Pons (tissue), 1 donor: ENCODE measurements around the gene PRRT3.

Experiments
- DNase-seq: peaks from one replicate; pipeline ENCODE4 v3.0.0-alpha.2; 2016; ENCODE audit warnings: low spot score

The PRRT3 gene

GRCh38 chr3:9951962-9952805 lies at the start of gene PRRT3:
Gene PRRT3 (minus strand): TSS chr3:9952408. CDS start chr3:9950115, 2,293 bp downstream.
- no peak for DNase-seq

GRCh38 chr3:10000686-10001085 lies 48.5 kb upstream of the PRRT3 start:
- DNase-seq: no peak

- DNase-seq: no peak
These were observed 42.1 kb upstream of the PRRT3 start for GRCh38 chr3:9994086-9994844.

GRCh38 chr3:9986230-9986725 lies 34.1 kb upstream of the PRRT3 start:
- DNase-seq: no peak

DNA sequence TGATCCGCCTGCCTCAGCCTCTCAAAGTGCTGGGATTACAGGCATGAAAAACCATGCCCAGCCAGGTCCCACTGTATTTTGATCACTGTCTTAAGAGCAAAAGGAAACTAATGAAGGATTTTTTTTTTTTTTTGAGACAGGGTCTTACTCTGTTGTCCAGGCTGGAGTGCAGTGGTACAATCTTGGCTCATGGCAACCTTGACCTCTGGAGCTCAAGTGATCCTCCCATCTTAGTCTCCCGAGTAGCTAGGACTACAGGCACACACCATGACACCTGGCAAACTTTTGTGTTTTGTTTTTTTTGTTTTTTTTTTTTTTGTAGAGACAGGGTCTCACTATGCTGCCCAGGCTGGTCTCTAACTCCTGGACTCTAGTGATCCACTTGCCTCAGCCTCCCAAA lies 28.0 kb upstream of the PRRT3 start:
- DNase-seq: no peak

- DNase-seq: no peak
These were observed 26.6 kb upstream of the PRRT3 start for GRCh38 chr3:9978710-9979305.

- peak; percentile 47 for DNase-seq
These were observed 24.8 kb upstream of the PRRT3 start for GRCh38 chr3:9976721-9977709.

GRCh38 chr3:9970020-9970652 lies 17.9 kb upstream of the PRRT3 start:
- DNase-seq: no peak

DNA sequence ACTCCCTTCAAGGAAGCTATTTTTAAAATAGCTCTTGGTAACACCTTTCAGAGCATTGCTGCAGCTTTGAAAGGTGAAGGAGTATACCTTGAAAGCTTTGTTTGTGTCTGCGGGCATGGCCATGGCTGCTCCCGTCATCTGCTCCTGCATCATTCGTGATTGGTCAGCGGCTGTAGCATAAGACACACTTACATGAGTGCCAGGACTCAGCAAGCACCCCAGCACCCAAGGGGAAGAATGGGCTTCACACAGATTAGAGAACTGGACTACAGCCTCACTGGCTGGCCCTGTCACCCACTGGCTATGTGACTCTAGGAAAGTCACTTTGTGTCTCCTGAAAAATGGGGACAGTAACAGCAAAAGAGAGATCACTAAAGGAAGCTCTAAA lies 17.4 kb upstream of the PRRT3 start:
- DNase-seq: no peak

- no peak for DNase-seq
These were observed 14.6 kb upstream of the PRRT3 start for GRCh38 chr3:9966841-9967240.

- DNase-seq: no peak
These were observed 13.1 kb upstream of the PRRT3 start for GRCh38 chr3:9965200-9965875.

- DNase-seq: no peak
These were observed 5.0 kb upstream of the PRRT3 start for GRCh38 chr3:9957214-9957613.

DNA sequence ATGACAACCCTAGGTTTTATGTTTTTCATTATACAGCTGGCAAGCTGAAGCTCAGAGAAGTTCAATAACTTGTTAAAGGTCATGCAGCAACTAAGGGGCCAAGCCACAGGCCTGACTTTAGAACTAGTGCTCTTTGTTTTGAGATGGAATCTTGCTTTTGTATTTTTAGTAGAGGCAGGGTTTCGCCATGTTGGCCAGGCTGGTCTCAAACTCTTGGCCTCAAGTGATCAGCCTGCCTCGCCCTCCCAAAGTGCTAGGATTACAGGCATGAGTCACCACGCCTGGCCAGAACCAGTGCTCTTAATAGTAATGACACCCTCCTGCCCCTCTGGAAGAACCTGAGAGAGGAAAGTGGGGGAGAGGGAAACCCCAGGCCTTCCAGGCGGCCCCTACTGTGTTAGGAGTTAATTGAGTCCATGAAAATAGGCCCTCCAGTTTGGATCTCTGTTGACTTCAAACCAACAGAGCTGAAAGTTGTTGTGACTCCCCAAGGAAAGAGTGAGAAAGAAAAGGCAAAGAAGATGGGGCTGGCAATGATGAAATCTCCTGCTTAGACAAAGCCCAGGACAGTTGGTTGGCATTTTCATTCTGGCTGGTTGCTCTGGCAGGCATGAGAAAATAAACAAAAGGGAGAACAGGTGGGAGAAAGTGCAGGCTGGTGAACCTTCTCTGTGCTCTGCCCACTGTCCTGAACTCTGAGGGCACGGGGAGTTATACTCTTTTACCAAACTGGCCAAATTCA lies 3.6 kb upstream of the PRRT3 start:
- no peak for DNase-seq

DNA sequence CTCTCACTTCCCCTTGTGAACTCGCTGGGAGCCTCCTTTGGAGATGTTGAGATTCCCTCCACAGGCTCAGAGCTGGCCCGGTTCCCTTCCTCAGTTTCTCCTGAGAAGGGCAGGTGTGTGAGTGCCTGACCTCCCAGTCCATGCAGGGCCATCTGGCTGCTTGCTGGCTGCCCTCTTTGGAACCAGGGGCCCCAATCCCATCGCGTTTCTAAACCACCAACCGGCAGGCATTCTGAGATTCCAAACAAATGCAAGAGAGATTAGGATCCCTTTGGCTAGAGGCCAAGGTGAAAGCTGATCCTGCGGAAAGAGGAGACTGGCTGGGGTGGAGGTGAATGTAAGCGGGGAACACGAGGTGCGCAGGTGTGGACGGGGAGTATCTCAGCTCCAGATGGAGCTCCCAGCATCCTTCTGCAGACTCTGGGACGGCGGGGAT lies 2.9 kb upstream of the PRRT3 start:
- no peak for DNase-seq

GRCh38 chr3:9951598-9951961 lies 628 bp downstream of the PRRT3 start:
- no peak for DNase-seq

GRCh38 chr3:9951126-9951525 lies 1.1 kb downstream of the PRRT3 start:
- DNase-seq: no peak

GRCh38 chr3:9949626-9950025 lies 2.6 kb downstream of the PRRT3 start:
- no peak for DNase-seq

GRCh38 chr3:9949115-9949514 lies 3.1 kb downstream of the PRRT3 start:
- DNase-seq: no peak

DNA sequence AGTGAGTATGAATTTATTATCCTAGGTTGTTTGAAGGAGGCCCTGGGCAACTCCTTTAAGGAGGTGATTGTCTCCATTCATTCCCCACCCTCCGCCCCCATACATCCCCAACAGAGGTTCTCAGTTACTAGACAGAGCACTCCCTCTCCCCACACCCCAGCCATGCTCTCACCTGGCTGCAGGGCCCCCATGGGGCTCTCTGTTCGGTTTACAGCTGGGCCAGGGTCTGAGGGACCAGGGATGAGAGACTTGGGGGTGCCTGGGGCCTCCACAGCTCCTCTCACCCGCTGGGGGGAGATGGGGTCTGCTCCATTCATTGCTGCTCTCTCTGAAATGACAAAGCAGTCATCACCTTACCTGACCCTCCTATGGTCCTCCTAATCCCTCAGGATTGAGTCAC lies 3.6 kb downstream of the PRRT3 start:
- no peak for DNase-seq
